ENCODE data around the gene PLA2R1. TPM values are rescaled to one million over a fixed set of nuclear protein-coding genes. Genes with fewer than 3 reads are reported as not detected.

Gene PLA2R1
- total and polyA plus RNA-seq, 9 donors = 9.9 to 33.8 (median 20.4) TPM

DNA sequence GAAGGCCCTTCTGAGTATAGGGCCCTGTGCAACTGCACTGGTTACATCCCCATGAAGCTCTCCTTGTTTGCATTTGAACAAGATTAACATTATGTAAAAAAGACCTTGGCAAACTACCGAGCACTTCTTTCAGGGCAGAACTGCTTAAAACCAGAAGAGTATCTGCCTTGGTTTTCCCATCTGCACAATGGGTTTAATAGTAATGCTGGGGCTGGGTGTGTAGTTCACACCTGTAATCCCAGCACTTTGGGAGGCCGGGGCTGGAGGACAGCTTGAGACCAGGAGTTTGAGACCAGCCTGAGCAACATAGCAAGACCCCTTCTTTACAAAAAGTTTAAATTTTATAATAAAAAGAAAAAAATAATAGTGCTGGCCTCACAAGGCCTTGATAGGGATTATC, 8.5 kb downstream of the PLA2R1 start:
- peaks cover 19% of the 10 kb centered on the region for H3K4me1 ChIP-seq (ENCODE audit: insufficient read depth)
- WGBS, 3 donors = 94 to 100% (median 98%) methylated on average over 2 of the region's 2 CpGs

DNA sequence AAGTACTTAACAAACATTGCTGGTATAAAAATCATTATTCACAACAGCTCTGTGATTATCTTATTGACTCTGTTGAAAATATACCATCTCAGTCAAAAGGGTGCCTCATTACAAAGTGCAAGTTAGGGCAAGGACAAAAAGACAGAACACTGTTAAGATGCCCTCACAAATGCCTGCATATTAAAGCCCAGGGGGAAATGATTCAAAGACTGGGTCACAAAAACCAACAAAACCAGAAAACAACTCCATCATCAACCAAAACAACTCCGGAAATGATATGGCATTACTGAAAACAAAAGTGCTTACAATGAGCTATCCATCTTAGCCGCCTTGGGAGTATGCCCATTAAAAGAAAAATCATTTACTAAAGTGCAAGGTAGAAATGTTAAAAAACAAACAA, 9.9 kb downstream of the PLA2R1 start:
- WGBS, 3 donors = 36 to 68% (median 55%) methylated on average over 2 of the region's 2 CpGs
- Histone ChIP-seq H3K27ac (peak overlapping the region in 1 of 2 donors; percentile 47), H3K9me3 (no peaks in the 10 kb centered on the region), H3K27me3 (no peaks in the 10 kb centered on the region), H3K36me3 (no peaks in the 10 kb centered on the region), H3K4me3 (no peak overlapping the region), H3K4me1 (ENCODE audit: insufficient read depth) (peaks cover 17% of the 10 kb centered on the region)
- DNase-seq = no peak
- TF ChIP-seq POLR2A (IDR thresholded peaks at IDR 0.05) (no peak), EP300 (IDR thresholded peaks at IDR 0.05) (no peak), CTCF (IDR thresholded peaks at IDR 0.05) (no peak)
- intact Hi-C loops (cut with DNase I) = no loop called here

More for the DNA sequence above, 8.5 kb downstream of the PLA2R1 start:
- TF ChIP-seq EP300 (IDR thresholded peaks at IDR 0.05) (no peak), POLR2A (IDR thresholded peaks at IDR 0.05) (no peak), CTCF (IDR thresholded peaks at IDR 0.05) (no peak)
- no peak overlapping the region for H3K27ac ChIP-seq
- no peaks in the 10 kb centered on the region for H3K36me3 ChIP-seq
- no peak overlapping the region for H3K4me3 ChIP-seq
- DNase-seq = no peak
- no peaks in the 10 kb centered on the region for H3K27me3 ChIP-seq
- intact Hi-C loops (cut with DNase I) = no loop called here
- no peaks in the 10 kb centered on the region for H3K9me3 ChIP-seq

DNA sequence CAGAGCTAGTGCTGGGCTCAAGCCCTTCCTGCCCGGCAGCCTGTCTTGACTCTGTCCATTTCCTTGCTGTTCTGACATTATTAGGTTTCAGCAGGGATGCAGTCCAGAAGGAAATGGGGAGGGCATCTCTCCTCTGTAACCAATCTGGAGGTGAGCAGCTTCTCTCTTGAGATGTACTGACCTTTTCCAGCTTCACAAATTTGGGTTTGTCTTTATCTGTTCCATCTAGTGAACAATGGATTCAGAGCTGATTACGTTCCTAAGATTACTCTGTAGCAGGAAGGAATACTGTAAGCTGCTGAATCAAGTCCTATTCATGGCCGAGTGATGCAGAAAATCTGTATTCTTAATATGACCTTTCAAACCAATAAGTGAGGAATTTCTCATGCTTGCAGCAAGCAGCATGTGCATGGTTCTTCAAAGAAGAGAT, 11.0 kb downstream of the PLA2R1 start:
- H3K36me3 ChIP-seq = no peaks in the 10 kb centered on the region
- H3K4me3 ChIP-seq = no peak overlapping the region
- TF ChIP-seq POLR2A (IDR thresholded peaks at IDR 0.05) (no peak), EP300 (IDR thresholded peaks at IDR 0.05) (no peak), CTCF (IDR thresholded peaks at IDR 0.05) (no peak)
- intact Hi-C loops (cut with DNase I) = no loop called here
- WGBS, 3 donors = 49 to 61% (median 54%) methylated on average over 3 of the region's 3 CpGs
- no peak overlapping the region for H3K27ac ChIP-seq
- DNase-seq = no peak
- H3K27me3 ChIP-seq = no peaks in the 10 kb centered on the region
- no peaks in the 10 kb centered on the region for H3K9me3 ChIP-seq
- H3K4me1 ChIP-seq (ENCODE audit: insufficient read depth) = peaks cover 13% of the 10 kb centered on the region

DNA sequence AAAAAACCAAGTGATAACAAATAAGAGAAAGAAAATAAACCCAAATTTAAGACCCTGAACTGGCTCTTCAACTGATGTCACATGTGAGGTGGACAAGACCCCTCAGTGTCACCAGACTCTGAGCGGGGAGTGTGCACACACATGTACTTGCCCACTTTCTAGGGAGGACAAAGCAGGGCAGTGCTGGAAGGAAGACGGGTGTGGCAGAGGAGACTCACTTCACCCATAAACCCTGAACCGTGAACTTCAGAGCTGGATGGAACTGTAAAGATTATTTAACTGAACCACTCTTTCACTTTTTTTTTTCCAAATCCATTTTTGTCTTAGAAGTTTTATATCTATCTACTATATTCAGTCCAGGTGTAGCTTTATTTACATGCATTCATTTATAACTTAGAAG, 12.3 kb downstream of the PLA2R1 start:
- Histone ChIP-seq H3K27me3 (no peaks in the 10 kb centered on the region), H3K4me3 (no peak overlapping the region), H3K36me3 (no peaks in the 10 kb centered on the region), H3K9me3 (no peaks in the 10 kb centered on the region), H3K27ac (no peak overlapping the region), H3K4me1 (ENCODE audit: insufficient read depth) (peaks cover 6% of the 10 kb centered on the region)
- intact Hi-C loops (cut with DNase I) = no loop called here
- no peak for DNase-seq
- 87 to 95% (median 94%) methylated on average over 3 of the region's 3 CpGs for WGBS, 3 donors
- no peak for TF ChIP-seq CTCF (IDR thresholded peaks at IDR 0.05)
- TF ChIP-seq EP300 (IDR thresholded peaks at IDR 0.05) = no peak
- TF ChIP-seq POLR2A (IDR thresholded peaks at IDR 0.05) = no peak

All from ovary (tissue), 9 donors.